Activated naive CD4-positive, alpha-beta T cell treated with anti-CD3 and anti-CD28 coated beads, Interleukin-2, amount 50 U/mL, for 72 hours (primary cell): Measurements from ENCODE around the gene WASF2. TPM values are rescaled to one million over a fixed set of nuclear protein-coding genes. Genes with fewer than 3 reads are reported as not detected.
"Not testable (repeated sequence)": the region's sequence is repeated elsewhere in the genome, so short reads cannot be mapped to it uniquely, and the experiment has no call there.

Experiments used
- ATAC-seq, 2 donors: fragments of 150-1000 bp; cut with Tn5 transposase; 2 replicates each; pipeline ENCODE4 v1.10.0; 2021; ENCODE audit warnings: mild to moderate bottlenecking in 2 of 2, moderate library complexity in 2 of 2
- DNase-seq, 2 donors: peaks; one replicate each; pipeline ENCODE4 v3.0.0; 2021 to 2022; ENCODE audit warnings: low spot score in 2 of 2
- H3K27ac Mint-ChIP-seq, 2 donors: one replicate each; pipeline ENCODE4 v1.8.0; 2022; ENCODE audit warnings: mild to moderate bottlenecking in 2 of 2, mixed read lengths in 2 of 2
- H3K36me3 Mint-ChIP-seq, 2 donors: one replicate each; pipeline ENCODE4 v1.8.0; 2022; ENCODE audit warnings: mixed read lengths in 2 of 2
- H3K9me3 Mint-ChIP-seq, 2 donors: one replicate each; pipeline ENCODE4 v1.8.0; 2022; ENCODE audit warnings: mixed read lengths in 2 of 2
- total RNA-seq, 2 donors: library from RNA; stranded (reverse); gene quantifications; one replicate each; pipeline ENCODE4 v1.2.3, GENCODE V29; 2022

The WASF2 gene
- total RNA-seq, 2 donors from 2014 or later, result 97.8 to 116 TPM

DNA sequence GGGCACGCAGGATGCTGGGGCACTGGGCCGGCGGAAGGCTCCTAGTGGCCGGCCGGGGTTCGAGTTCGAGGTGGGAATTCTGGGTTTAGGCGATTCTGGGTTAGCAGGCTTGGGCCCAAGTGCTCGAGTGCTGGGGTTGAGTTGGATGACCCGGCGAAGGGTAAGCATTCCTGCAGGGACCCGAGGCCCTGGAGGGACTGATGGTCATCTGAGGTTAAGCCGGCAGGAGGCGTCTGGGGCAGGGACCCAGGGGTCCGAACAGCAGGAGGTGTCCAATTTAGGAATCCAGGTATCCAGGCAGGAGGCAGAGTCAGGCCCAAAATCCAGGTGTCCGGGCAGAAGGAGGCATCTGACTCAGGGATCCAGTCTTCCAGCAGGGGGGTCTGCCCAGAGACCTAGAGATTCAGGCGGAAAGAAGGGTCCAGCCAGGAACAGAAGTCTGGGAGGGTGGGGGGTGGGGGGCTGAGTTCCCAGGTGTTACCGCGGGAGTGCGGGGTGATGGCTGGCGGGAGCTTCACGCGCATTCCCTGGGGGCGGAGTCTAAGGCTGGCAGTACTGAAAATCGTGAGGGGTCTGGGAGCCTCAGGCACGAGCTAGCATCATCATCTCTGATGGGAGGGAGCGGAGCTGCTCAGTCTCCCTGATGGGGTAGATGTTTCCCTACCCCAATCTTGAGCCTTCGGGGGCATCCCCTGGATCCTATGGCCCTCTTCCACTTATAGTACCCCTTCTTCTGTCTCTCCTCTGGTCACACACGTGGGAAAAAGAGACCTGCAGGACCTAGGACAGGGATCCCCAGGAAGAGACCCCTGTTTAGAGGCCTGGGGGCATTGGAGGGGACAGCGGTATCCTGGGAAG lies 97.0 kb downstream of the WASF2 start:
- H3K36me3 Mint-ChIP-seq, result no peaks in the 10 kb centered on the region
- H3K27ac Mint-ChIP-seq, result peak overlapping the region in 1 of 2 donors; percentile 88
- no peaks in the 10 kb centered on the region for H3K9me3 Mint-ChIP-seq
- no peak for ATAC-seq
- DNase-seq, result no peak

DNA sequence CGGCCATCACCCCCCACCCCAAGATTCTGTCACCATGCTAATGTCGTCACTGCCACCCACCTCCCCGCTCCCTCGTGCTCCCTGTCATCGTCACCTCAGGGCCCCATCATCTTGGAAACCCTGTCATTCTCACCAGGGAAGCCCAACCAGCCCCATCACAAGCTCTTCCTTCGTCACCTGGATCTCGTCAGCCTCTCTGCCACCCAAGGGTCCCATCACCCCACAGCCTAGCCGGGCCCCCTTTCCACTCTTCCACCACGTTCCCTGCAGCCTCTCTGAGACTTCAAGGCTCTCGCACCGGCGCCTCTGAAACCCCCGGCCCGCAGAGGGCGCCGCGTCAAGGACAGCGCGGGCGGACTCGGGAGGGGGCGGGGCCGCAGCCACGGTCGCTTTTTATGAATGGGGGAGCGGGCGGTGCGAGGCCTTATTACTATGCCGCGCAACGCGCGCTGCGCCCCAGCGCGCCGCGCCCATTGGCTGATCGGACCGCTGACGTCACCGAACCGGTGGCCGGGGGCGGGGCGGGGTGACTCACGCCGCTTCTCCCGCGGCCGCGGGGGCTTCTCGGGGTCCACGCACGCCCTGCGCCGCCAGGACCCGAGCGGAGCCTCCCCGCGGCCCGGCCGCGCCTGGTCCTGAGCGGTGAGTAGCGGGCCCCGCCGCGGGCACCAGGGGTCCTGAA lies 97.7 kb downstream of the WASF2 start, which contains the start of gene GPR3:
Gene GPR3 (plus strand): TSS at position 527 of the 682 bp plus-strand sequence. CDS start 1,177 bp downstream, outside the sequence.
- ATAC-seq (peak; percentile 90 to 92), DNase-seq (peak; percentile 90 to 94)
- H3K27ac Mint-ChIP-seq, result peak within 1 kb of the TSS; percentile 85 to 95
- no peaks in the 10 kb centered on the region for H3K9me3 Mint-ChIP-seq
- no peaks in the 10 kb centered on the region for H3K36me3 Mint-ChIP-seq

DNA sequence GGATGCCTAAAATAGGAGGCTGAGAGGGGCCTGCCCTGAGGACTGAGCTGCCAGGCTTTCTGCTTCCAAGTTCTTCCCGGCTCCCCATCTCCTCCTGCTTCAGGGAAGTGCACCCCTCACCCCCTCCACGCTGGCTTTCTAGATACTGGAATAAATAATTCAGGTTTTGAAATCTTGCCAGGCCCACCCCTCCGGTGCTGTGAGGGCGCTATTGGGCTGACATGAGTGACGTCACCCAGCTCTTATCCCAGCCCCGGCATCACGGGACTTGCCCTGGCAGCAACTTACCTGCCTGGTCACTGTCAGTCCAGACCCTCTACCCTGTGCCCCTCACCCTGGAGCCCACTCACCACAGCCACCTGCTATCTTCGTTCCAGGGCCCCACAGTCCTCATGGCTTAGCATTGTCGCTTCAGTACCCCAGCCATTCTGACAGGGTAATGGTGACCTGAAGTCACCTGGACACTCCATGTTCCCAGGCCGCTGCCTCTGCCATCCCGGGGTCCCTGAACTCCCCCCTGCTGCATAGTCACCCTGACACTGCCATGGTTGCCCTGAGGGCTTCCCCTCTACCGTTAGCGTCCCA lies 98.4 kb downstream of the WASF2 start:
- peak overlapping the region; percentile 85 to 95 for H3K27ac Mint-ChIP-seq
- peak in 1 of 2 donors; percentile 62 for DNase-seq

DNA sequence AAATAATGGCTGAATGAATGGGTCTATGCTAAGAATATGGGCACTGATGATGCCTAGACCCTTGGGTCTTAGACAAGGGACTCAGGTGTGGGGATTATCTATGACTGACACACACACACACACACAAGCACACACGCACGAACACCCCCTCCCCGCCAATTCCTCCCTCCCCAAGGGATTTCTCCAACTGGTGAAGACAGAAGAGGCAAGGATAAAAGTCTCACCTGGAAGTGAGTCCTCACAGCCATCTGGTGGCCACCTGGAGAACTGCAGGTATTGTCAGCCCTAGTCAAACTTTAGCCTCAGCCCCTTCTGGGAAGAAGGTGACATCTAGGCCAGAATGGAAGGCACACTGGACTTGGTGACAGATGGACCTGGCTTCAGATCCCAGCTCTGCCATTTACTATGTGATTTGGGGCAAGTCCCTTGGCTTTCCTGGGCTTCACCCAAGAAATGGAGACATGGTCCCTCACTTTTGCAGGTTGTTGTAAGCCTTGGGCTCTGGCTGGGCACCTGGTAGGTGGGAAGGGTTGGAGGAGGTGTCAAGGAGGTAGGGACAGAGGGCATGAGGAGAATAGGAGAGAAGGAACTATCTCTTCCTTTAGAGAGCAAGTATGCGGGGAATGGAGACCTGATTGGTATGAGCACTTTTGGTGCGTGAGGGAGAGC lies 101.5 kb downstream of the WASF2 start:
- ATAC-seq (no peak), DNase-seq (peak; percentile 70 to 79)
- Mint-ChIP-seq H3K9me3 (no peaks in the 10 kb centered on the region), H3K36me3 (no peaks in the 10 kb centered on the region), H3K27ac (no peak overlapping the region)

More for the DNA sequence above, 98.4 kb downstream of the WASF2 start:
- Mint-ChIP-seq H3K9me3 (no peaks in the 10 kb centered on the region), H3K36me3 (no peaks in the 10 kb centered on the region)
- no peak for ATAC-seq

DNA sequence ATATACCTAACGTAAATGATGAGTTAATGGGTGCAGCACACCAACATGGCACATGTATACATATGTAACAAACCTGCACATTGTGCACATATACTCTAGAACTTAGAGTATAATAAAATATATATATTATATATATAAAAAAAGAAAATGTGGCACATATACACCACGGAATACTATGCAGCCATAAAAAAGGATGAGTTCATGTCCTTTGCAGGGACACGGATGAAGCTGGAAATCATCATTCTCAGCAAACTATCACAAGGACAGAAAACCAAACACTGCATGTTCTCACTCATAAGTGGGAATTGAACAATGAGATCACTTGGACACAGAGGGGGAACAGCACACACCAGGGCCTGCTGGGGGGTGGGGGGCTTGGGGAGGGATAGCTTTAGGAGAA lies 105.2 kb downstream of the WASF2 start:
- not testable (repeated sequence) for ATAC-seq, DNase-seq, H3K9me3 Mint-ChIP-seq, H3K27ac Mint-ChIP-seq, H3K36me3 Mint-ChIP-seq

DNA sequence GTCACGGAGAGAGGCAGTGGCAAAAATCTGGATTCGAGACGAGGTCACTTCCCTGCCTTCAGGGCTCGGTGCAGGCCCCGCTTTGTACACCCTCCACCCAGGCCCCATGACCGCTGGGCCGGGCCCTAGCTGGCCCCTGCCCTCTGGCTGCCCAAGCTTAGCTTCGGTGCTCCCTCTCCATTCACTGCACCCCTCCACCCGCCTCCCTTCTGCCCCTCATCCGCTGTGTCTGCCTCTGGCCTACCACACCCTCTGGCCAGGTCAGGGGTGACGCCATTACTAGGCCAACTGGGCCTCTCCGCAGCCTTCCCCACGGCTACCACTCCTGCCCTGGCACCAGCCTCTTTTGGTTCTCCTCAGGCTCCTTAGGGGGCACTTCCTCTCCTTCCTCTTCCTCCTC lies 106.3 kb downstream of the WASF2 start:
- Mint-ChIP-seq H3K9me3 (no peaks in the 10 kb centered on the region), H3K36me3 (no peaks in the 10 kb centered on the region), H3K27ac (no peak overlapping the region)
- DNase-seq (no peak), ATAC-seq (no peak)

DNA sequence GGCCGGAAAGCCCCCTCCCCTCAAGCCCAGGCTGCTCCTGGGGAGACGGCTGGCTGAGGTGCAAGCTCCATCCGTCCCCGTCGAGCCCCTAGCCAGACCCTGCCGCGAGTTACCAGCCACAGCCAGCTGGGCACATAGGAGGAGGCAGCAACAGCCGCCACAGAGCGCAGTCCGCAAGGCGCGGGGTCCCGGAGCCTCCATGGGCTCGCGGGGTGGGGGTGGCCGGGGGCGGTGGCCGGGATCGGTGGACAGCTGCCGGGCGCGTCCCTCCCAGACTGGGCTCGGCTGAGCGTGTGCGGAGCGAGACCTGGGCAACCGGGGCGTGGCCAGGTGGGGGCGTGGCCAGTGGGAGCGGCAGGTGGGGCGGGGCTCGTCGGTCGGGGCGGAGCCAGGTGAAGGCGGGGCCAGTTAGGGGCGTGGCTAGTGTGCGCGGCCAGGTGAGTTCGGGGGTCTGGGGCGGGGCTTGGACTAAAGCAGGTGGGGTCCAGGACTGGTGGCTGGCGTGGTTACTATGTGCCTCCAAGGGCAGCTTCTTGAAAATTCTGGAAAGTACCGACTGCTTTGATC lies 106.8 kb downstream of the WASF2 start, which contains the start of gene CD164L2:
Gene CD164L2 (minus strand): TSS at position 295 of the 567 bp plus-strand sequence. CDS start 94 bp downstream, at position 201.
- Mint-ChIP-seq H3K9me3 (no peaks in the 10 kb centered on the region), H3K27ac (no peak within 1 kb of the TSS), H3K36me3 (no peaks in the 10 kb centered on the region)
- DNase-seq (peak in 1 of 2 donors; percentile 52), ATAC-seq (peak in 1 of 2 donors; percentile 64)

DNA sequence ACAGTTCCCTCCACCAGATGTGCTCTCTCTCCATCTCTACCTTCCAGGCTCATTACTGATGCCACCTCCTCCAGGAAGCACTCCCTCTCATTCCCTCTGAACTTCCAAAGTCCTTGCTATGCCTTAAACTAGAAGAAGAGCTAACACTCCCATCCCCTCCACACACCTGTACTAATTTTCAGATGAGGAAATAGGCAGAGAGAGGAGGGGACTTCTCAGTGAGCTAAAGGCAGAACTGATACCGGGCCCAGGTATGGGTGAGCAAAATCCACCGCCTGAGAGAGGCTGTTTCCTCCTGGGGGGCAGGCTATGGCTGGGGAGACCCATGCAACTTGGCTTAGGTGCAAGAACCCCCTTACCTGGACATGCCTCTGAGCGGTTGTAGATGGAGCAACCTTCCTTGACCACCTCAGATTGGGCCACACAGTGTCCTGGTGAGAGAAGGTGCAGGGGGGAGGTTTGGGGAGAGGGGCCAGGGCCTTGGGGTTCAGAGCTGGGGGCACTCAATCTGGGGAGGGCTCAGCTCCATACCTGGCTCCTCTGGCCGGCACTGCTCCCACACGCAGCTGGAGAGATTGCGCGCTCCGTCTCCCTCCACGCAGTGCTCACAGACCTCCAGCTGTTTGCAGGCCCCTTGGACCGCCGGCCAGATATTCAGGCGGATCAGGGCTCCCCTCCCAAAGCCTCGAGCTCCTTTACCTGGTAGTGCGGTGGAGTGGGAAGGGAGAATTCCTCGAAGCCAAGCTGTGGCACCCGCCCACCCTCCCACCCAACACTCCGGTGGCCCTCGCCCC lies 107.8 kb downstream of the WASF2 start:
- no peaks in the 10 kb centered on the region for H3K9me3 Mint-ChIP-seq
- ATAC-seq (no peak), DNase-seq (no peak)
- H3K36me3 Mint-ChIP-seq, result no peaks in the 10 kb centered on the region
- no peak overlapping the region for H3K27ac Mint-ChIP-seq

DNA sequence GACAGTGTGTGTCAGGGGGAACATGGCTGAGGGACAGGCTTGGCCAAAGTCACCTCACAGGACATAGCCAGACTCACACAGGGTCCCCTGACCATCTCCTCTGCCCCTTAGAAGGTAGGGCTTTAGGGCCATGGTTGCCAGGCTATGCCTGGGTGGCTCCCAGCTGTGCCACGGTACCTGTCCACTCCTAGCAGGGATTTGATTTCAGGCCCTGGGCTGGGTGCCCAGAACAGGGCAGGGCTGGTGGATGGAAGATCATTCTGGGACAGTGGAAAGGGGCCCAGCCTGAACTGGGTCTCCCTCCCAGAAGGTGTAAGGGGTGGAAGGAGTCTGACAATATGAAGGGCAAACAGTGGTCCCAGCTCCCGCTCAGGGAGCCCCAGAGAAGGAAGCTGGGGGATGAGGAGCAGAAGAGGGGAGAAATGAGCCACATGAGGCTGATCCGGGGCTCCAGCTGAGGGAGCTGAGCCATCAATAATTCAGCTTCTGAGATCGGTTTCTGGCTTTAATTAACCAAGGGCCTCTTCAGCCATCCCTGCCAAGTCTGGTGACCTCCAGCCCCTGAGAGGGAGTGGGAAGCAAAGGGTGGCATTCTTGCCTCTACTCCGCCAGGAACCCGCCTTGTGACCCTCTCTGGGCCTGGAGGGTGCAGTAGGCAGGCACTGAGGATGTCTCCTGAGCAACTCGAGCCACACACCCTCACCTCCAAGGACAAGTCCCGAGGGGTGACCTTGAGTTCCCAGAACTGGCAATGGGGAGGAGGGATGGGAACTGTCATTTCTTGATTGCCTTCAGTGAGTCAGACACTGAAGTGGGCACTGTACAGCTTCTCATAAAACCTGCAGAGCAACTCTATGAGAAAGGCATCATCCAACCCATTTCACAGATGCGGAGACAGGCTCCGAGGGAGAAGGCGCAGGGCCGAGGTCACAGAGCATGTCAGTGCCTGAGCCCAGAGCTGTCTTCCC lies 108.9 kb downstream of the WASF2 start:
- no peak for ATAC-seq
- peak overlapping the region in 1 of 2 donors; percentile 72 for H3K27ac Mint-ChIP-seq

DNA sequence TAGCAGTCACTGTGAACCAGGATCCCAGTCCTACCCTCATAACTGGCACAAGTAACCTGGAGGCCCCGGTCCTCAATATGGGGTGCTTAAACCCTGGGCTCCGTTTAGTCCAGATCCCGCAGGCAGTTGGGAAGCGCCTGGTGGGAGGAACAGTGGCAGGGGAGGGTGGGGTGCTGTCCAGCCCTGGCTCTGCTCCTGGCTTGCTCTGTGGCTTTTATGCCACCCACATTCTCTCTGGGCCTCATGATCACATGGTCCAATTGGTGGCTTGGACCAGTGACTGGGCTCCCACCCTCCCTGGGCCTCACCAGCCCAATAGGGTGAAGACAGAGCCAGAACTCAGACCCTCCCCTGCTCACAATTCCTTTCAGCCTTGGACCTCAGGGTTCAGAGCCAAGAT lies 109.7 kb downstream of the WASF2 start:
- Mint-ChIP-seq H3K9me3 (no peaks in the 10 kb centered on the region), H3K27ac (peak overlapping the region in 1 of 2 donors; percentile 72), H3K36me3 (no peaks in the 10 kb centered on the region)
- no peak for ATAC-seq
- DNase-seq, result no peak

More for the DNA sequence above, 108.9 kb downstream of the WASF2 start:
- H3K9me3 Mint-ChIP-seq, result no peaks in the 10 kb centered on the region
- DNase-seq, result no peak
- H3K36me3 Mint-ChIP-seq, result no peaks in the 10 kb centered on the region

DNA sequence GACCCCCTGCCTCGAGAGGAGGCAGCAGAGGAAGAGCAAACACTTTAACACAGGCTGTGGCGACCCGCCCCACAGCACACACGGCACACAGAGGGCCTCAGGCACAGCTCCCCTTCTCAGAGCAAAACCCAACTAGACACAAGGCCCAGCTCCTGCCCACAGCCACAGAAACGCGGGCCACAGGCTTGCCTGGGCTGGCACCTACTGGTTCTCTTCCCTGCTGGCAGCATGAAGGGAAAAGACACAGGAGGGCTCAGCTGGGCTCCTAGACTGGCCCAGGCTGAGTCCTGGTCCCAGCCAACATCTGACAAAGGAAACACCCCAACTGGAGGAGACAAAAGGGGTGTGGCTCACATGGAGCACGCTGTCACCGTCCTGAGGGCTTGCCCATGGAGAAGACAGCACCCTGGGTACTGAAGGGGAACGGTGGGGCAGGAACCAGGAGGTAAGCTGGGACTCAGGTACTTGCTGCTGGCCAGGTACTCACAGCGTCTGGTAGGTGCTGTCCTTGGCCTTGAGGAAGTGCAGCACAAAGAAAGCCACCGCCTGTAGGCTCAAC lies 110.3 kb downstream of the WASF2 start:
- no peak overlapping the region for H3K27ac Mint-ChIP-seq
- no peak for ATAC-seq
- no peaks in the 10 kb centered on the region for H3K36me3 Mint-ChIP-seq
- H3K9me3 Mint-ChIP-seq, result no peaks in the 10 kb centered on the region
- DNase-seq, result no peak

DNA sequence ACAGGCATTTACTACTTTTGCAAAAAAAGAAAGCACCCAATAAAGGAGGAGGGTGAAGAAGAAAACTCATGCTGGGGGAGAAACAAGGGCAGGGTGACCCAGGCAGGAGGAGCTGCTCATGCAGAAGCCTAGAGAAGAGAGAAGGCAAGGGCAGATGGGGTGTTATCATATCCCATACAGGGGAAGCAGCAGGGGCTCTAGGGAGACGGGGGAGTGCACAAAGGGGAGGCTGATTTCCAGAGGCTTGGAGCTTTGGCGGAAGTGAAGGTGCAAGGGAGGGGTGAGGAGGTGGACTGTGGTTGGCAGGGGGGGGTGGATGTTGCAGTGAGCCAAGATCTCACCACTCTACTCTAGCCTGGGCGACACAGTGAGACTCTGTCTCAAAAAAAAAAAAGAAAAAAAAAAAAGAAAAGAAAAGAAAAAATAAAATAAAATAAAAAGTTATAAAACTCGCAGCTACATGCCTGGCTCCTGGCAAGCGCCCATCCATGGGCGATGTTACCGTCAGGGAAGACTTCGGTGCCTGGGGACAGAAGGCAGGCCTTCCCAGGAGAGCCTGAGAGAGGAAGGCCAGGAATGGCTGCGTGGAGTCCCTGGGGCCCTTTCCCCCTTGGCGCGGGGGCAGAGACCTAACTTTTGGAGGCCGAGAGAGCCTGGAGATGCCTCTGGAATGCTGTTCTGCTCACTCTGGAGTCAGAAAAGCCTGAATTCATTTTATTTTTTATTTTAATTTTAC lies 112.0 kb downstream of the WASF2 start:
- no peak overlapping the region for H3K27ac Mint-ChIP-seq
- no peaks in the 10 kb centered on the region for H3K36me3 Mint-ChIP-seq
- ATAC-seq (no peak), DNase-seq (no peak)
- H3K9me3 Mint-ChIP-seq, result no peaks in the 10 kb centered on the region

DNA sequence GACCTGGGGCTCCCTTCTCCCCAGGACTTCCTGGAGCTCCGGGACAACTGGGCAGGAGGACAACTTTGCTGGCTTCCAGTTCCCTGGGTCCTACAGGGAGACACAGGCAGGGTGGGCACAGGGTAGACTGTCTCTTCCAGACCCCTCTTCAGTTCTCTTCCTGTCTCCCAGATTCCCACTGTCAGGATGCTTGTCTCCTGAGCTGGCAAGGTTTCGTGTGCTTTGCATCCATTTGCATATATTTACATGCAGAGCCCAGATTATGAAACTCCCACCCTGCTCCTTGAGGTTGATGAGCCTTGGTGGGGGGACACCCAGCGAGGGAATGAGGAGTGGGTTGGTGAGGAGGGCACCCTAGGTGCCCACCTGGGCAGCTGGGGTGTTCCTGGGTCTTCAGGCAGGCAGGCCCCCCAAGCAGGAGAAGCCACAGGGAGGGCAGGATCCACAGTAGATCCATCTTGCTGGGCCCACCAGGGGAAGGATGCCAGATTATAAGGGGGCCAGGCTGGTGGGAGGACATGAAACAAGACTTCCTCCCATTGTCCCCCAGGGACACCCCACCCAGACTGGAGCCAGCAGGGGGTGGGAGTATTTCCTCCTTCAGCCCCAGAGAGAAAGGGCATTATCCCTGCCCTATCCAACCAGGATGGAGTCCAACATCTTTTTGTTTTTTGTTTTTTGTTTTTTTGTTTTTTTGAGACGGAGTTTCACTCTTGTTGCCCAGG lies 115.4 kb downstream of the WASF2 start, which contains the start of gene FCN3:
Gene FCN3 (minus strand): TSS at position 463 of the 725 bp plus-strand sequence. CDS start 6 bp downstream, at position 457.
- Mint-ChIP-seq H3K36me3 (no peaks in the 10 kb centered on the region), H3K9me3 (no peaks in the 10 kb centered on the region), H3K27ac (peak within 1 kb of the TSS in 1 of 2 donors; percentile 8)
- DNase-seq (no peak), ATAC-seq (no peak)
